Kidney glomerular epithelial cell (primary cell): Measurements from ENCODE around the gene MYH15.
"Not testable (repeated sequence)": the region's sequence is repeated elsewhere in the genome, so short reads cannot be mapped to it uniquely, and the experiment has no call there.

Experiments used
- DNase-seq: peaks from one replicate; lab custom pipeline; 2025; lab: John Stamatoyannopoulos, UW

Gene MYH15

DNA sequence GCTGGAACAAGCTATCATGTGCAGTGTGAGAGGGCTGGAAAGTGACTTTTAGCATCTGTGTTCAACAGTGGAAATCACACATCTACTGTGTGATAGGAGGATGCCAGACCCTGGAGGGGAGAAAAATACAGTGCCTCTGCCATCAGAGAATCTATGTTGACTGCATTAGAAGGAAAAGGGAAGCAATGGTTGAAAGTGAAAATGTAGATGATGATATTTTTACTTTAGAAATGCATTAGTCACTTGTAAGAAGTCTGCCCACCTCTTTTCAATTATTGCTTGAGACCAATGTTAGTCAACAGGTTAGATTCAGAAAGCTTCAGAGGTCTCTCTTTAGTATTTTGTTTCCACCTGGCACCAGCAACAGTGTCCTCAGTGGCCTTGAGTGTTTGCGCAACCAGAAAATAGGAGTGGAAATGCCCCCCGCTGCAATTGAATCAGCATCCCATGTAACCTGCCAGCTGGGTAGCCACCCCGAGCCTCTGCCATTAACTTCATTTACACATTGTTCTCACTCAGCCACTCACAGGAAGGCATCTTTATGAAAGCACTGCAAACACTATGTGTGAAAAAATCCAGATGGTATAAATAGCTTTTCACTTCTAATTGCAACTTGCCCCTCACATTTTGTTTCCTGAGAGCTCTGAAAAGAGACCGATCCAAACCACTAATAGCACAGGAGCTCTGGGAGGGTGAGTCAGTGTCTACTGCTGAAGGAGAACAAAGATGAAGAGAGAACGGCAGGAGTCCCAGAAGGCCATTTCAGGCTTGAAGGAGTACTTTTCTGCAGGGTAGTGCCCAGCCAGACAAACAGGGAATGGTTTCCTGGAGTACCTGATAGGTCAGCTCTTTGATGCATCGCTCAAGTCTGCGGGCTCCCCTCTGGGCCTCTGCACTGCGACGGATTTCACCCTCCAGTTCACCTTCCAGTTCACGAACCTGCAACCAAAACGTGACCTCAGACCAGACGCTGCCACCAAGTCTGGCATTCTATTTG lies 122.0 kb downstream of the MYH15 start:
- no peak for DNase-seq

DNA sequence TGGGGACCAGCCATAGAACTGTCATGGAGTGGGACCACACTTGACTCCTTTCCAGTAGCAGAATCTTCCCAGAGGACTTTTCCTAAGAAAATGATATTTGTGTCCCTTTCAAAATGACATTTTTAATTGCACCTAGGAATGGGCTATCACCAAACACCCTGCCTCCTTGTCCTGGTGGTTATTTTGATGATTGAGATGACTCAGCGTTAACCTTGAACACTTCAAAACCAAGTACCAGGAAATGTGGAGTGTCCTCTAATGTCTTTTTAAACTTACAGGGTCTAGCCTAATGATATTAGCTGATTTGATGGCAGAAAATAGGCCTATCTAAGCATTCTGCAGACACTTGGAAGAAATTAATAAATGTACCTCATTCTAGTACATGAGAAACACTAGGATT lies 123.3 kb downstream of the MYH15 start:
- no peak for DNase-seq

- no peak for DNase-seq
Observed at GRCh38 chr3:108383306-108383705, 127.1 kb downstream of the MYH15 start.

DNA sequence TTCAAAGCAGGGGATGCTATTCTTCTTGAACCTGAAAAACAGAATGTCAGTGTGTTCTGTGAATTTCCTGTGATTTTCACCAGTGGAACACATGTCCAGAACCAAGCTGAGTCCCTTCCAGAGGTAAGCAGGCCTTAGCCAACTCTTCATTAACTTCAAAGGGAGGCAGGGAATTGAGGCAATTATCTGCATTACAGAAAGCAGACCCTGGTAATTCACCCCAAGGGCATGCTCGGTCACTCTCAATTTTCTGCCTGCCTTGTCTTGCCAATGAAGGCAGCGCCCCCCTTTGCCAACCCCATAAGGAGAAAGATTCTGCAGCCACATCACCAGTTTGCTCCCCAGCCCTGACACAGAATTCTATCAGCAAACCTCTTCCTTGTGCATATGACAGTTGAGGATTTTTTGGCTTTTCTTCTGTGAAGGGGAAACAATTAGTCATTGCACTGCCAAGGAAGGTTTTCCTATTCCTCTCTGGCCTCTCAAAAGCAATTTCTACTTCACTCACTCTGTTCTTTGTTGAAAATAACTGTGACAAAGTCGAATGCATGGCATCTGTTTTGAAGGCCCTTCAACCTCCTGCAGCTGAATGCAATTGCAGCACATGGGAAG lies 128.8 kb downstream of the MYH15 start:
- no peak for DNase-seq

DNA sequence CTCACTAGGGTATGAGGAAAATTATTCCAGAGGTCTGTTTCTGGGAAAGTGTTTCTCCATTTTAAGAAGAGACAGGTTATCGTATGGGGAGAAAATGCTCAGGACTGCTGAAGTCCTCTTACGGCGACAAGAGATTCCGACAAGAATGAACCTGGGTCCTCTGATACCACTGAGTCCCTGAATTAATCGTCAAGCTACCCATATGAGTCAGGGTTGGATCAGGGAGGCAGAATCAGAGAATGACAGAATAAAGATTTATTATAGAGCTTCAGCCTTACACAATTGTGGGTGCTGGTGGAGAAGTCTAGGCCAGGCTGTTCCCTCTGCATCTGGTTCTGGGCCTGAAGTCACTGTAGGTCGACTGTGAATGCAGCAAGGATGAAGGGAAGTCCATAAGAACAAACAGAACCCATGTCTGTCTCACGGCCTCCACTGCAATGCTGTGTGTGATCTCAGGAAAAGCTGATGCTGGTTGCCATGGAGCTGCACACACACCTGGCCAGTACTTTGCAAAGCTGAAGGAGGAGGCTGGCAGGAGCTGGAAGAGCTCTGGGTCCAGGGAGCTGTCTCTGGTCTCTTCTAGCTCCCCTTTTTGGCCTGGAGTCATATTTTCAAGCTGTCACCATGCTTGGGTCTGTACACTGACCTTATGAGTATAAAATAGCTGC lies 130.1 kb downstream of the MYH15 start:
- DNase-seq, result no peak

- DNase-seq, result not testable (repeated sequence)
Observed at GRCh38 chr3:108378952-108379342, 131.4 kb downstream of the MYH15 start.

GRCh38 chr3:108378153-108378951 lies 132.0 kb downstream of the MYH15 start:
- peak; percentile 25 for DNase-seq

DNA sequence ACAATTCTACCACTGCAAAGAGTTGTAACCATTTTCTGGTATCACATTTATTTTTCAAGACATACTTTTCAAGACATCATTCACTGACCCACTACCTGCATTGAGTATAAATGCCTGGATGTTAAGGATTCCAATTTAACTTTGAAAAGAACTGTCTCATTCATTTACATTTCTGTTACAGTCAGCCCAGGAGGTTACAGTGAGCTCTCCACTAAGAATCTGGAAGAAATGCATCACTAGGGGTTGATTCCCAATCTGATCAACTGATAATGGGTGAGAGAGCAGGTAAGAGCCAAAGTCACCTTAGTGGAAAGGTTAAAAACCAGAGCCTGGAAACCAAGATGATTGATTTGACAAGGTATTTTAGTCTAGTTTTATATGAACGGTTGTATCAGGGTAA lies 133.0 kb downstream of the MYH15 start:
- DNase-seq, result no peak

DNA sequence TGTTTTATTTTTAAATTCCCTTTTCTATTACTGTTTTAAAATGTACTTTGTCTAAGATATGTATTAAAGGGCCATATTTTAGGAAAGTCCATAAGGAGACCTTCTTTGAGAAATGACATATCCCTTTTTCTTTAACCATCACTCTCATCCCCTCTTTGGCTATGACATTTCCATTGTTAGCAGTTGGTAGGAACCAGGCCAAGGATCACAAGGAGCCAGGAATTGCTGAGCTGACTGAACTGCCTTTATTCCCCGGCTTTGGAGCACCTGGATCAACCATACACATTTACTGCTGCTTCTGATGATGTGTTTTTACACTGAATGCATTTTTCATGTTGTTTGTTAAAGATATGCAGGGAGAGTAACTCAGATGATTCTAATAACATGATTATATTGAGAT lies 134.4 kb downstream of the MYH15 start:
- DNase-seq, result no peak

GRCh38 chr3:108359011-108359410 lies 151.4 kb downstream of the MYH15 start:
- no peak for DNase-seq

GRCh38 chr3:108357042-108357441 lies 153.4 kb downstream of the MYH15 start:
- no peak for DNase-seq

GRCh38 chr3:108354562-108354961 lies 155.8 kb downstream of the MYH15 start:
- DNase-seq, result no peak

DNA sequence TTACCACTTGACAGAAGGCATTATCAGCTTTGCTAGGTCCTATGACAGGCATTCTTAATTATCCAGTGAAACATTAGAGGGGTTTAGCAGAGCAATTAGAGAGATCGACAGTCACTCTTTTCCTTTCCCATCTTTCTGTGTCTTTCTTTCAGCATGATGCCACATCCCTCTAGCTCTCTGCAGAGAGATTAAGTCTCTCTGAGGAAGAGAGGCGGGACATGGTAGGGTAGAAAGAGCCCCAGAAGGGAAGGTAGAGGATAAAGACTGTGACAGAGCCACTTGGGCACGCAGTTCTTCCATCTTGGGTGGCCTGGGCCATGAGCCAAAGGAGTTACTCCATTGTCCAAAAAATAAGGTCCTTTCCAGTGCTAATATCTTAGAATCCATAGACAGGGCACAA lies 158.2 kb downstream of the MYH15 start:
- DNase-seq, result no peak

DNA sequence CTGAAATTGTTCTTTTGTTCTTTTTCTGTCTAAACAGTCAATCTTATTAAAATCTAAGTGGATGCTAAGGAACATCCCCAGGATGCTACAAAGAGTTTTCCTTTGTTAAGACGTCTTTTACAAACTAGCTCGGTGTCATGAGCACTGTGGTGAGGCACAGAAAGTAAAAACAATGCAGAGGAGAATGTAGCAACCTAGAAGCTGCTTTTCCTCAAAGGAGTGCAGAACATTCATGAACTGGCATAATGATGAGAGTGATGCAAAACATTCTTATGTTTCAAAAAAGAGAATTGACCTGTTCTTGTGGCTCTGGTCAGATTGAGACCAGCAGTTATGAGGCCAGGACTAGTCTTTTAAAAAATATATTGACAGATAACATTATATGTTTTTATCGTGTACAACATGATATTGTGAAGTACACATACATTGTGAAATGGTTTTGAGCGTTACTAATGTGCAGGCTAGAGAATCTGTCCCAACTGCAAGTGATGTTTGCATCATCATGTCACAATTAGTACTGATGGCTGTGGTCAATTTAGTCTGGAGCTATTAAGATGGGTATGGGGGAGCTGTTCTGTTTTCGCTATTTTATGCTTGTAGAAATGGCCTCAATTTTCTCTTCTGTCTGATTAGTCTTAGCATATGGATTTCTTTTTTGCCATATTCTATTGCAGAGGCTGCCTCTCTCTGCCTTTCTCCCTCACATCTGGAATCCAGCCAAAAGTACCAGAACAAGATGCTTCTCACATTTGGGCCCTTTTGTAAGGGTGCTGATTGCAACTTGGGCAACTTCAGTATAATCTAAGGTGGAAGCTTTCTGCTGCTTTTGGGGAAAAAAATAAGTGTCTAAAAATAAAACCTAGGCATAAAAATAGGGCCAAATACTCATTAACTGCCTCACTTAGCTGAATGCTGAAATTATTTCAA lies 163.8 kb downstream of the MYH15 start:
- DNase-seq, result no peak

DNA sequence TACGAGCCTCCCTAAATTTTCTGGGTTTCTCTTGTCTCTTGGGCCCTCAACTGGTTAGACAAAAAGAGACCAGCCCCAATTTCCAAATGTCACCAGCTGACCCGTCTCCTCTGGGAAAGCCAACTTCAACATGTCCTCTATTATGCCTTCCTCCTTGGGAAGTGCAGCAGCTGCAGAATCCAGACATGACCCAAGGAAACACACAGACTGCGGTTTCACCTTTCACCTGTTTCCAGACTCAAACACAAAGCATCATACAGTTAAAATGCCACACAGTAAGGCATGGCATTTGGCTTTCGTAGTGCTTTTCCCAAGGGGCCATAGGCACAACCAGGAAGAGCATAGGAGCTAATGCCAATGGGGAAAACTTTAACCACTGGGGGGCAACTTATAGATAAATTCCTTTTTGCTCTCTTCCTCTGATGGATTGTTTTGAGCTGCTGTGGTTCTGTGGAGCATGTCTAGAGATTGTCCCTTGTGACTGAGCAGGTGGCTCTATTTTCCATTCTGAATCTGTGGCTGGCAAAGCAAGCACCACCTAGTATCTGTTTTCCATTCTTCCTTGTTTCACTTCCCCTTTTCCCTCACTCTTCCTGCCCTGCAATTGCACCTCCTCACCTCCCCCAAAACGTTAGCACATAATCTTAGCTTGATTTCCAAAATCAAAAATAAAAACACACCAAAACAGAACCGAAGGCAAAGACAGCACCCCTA lies 164.7 kb downstream of the MYH15 start:
- DNase-seq, result no peak

DNA sequence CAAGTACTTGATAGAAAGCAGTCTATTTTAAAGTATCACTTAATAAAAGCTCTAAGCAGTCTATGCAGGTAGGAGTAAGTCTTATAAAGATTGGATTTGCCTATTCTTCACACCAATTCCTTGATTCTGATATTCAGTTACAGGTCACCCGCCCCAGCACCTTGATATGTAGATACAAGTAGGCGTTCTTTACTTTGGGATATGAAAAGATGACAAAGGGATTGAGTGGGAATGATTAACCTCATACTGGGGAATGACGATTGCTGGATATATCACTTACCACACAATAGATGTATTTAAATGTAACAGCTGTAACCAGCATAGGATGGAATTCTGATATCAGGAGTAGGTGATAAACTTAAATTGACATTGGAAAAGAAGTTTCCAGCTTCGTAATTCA lies 166.9 kb downstream of the MYH15 start:
- DNase-seq, result no peak

DNA sequence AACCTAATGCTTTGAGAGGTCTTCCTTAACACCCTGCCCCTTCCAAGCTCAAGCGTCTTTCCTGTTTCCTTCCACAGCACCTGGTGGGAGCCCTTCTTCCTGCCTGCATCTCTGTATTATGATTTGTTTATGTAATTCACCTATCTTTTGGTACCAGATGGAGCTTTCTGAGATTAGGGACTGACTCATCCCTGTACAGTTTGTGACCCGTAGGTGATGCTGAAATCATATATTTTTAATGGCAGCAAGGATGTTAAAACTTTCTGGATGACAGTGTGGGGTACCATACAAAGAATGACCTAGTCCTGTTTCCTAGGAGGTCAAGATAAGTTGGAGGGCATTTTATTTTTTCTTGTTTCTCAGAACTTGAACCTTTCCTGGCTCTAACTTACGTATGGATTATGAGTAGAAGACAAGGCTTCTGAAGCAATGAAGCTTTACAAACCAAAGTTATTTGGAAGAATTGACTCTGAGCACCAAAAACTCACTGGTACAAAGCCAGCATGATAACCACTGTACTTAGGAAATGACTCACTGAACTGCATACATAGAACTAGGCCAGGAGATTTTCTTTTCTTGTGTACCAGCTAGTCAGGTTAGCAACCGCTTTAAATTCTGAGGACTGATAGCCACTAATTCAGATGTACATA lies 167.4 kb downstream of the MYH15 start:
- DNase-seq, result peak; percentile 8

DNA sequence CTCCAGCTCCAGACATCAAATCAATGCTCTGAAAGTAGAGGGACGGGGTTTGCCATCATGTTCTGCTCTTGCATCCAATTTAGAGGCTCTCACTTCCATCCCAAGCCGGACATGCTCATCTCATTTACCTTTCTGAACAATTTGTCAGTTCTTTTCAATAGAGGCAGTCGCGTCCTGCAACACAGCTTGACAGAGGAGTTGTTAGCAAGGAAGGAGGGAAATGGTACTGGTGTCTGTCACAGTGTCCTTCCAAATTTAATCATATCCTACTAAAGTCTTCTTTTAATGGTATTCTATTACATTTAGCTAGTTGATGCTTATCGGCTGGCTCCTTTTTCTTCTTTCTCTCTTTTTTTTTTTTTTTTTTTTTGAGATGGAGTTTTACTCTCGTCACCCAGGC lies 168.5 kb downstream of the MYH15 start:
- no peak for DNase-seq

- DNase-seq, result no peak
Observed at GRCh38 chr3:108338901-108339545, 171.4 kb downstream of the MYH15 start.
